ENCODE data around the gene PRPH2.
"Not testable (repeated sequence)": the region's sequence is repeated elsewhere in the genome, so short reads cannot be mapped to it uniquely, and the experiment has no call there.

Gene PRPH2

GRCh38 chr6:42740725-42741124, 18.3 kb upstream of the PRPH2 start:
- no peak for DNase-seq

GRCh38 chr6:42735976-42736375, 13.6 kb upstream of the PRPH2 start:
- DNase-seq = no peak

- not testable (repeated sequence) for DNase-seq
Observed at GRCh38 chr6:42733867-42734481, 11.6 kb upstream of the PRPH2 start.

GRCh38 chr6:42729731-42730130, 7.3 kb upstream of the PRPH2 start:
- DNase-seq = no peak

- no peak for DNase-seq
Observed at GRCh38 chr6:42727627-42728026, 5.2 kb upstream of the PRPH2 start.

- no peak for DNase-seq
Observed at GRCh38 chr6:42727087-42727611, 4.8 kb upstream of the PRPH2 start.

GRCh38 chr6:42726485-42727086, 4.2 kb upstream of the PRPH2 start:
- peak; percentile 86 for DNase-seq

- no peak for DNase-seq
Observed at GRCh38 chr6:42726026-42726425, 3.6 kb upstream of the PRPH2 start.

- DNase-seq = no peak
Observed at GRCh38 chr6:42724825-42725224, 2.4 kb upstream of the PRPH2 start.

GRCh38 chr6:42720739-42721138, 1.7 kb downstream of the PRPH2 start:
- no peak for DNase-seq

- no peak for DNase-seq
Observed at GRCh38 chr6:42715871-42716270, 6.5 kb downstream of the PRPH2 start.

GRCh38 chr6:42714098-42714761, 8.2 kb downstream of the PRPH2 start:
- DNase-seq = no peak

GRCh38 chr6:42711930-42712329, 10.5 kb downstream of the PRPH2 start:
- DNase-seq = no peak

GRCh38 chr6:42710316-42710715, 12.1 kb downstream of the PRPH2 start:
- no peak for DNase-seq

GRCh38 chr6:42709871-42710270, 12.5 kb downstream of the PRPH2 start:
- DNase-seq = no peak

GRCh38 chr6:42708096-42708495, 14.3 kb downstream of the PRPH2 start:
- no peak for DNase-seq

GRCh38 chr6:42707595-42707994, 14.8 kb downstream of the PRPH2 start:
- no peak for DNase-seq

- no peak for DNase-seq
Observed at GRCh38 chr6:42704937-42705374, 17.4 kb downstream of the PRPH2 start.

GRCh38 chr6:42704251-42704936, 18.0 kb downstream of the PRPH2 start:
- no peak for DNase-seq

- not testable (repeated sequence) for DNase-seq
Observed at GRCh38 chr6:42702786-42703185, 19.6 kb downstream of the PRPH2 start.

- no peak for DNase-seq
Observed at GRCh38 chr6:42702200-42702599, 20.2 kb downstream of the PRPH2 start.

- no peak for DNase-seq
Observed at GRCh38 chr6:42698217-42698616, 24.2 kb downstream of the PRPH2 start.

GRCh38 chr6:42697268-42697655, 25.1 kb downstream of the PRPH2 start:
- DNase-seq = no peak
